MCF 10A (cell line): ENCODE measurements around the gene C1orf141. TPM values are rescaled to one million over a fixed set of nuclear protein-coding genes. Genes with fewer than 3 reads are reported as not detected.

Experiments used
- BruUV-seq: library from RNA; stranded (reverse); fragments of 400-500 nt; replicated peaks from 2 replicates; lab custom pipeline; 2021; lab: Mats Ljungman, UMichigan
- CTCF ChIA-PET: fragments of 300-600 bp; sonication (Branson Sonifier 250); formaldehyde crosslinking; extraction: SDS; loops from one replicate; lab custom pipeline; 2021; ENCODE audit warnings: antibody characterized with exemption, inconsistent platforms; lab: Yijun Ruan, JAX
- POLR2A ChIA-PET: fragments of 300-600, 350-650 bp; sonication (Branson Sonifier 250); formaldehyde crosslinking; extraction: SDS; loops from one replicate; lab custom pipeline; 2020; ENCODE audit warnings: antibody characterized with exemption, inconsistent platforms; lab: Yijun Ruan, JAX
- DNase-seq: peaks from one replicate; pipeline ENCODE4 v3.0.0-alpha.2; 2018; ENCODE audit not compliant: unreplicated experiment
- H3K27ac Mint-ChIP-seq: one replicate; pipeline ENCODE4 v1.8.0; 2022; ENCODE audit warnings: mild to moderate bottlenecking, low read depth, mixed read lengths; ENCODE audit not compliant: unreplicated experiment
- H3K27me3 Mint-ChIP-seq: one replicate; pipeline ENCODE4 v1.8.0; 2022; ENCODE audit warnings: mixed read lengths; ENCODE audit not compliant: insufficient read depth, unreplicated experiment
- H3K36me3 Mint-ChIP-seq: one replicate; pipeline ENCODE4 v1.8.0; 2022; ENCODE audit warnings: mild to moderate bottlenecking, moderate library complexity, mixed read lengths; ENCODE audit not compliant: insufficient read depth, unreplicated experiment
- H3K4me1 Mint-ChIP-seq: one replicate; pipeline ENCODE4 v1.8.0; 2022; ENCODE audit warnings: mixed read lengths; ENCODE audit not compliant: insufficient read depth, unreplicated experiment
- H3K4me3 Mint-ChIP-seq: one replicate; pipeline ENCODE4 v1.8.0; 2022; ENCODE audit warnings: mild to moderate bottlenecking, moderate library complexity, mixed read lengths; ENCODE audit not compliant: unreplicated experiment
- H3K9me3 Mint-ChIP-seq: one replicate; pipeline ENCODE4 v1.8.0; 2022; ENCODE audit warnings: mixed read lengths; ENCODE audit not compliant: unreplicated experiment
- CTCF ChIP-seq: fragments of 200-600 bp; IDR thresholded peaks from one replicate; pipeline ENCODE4 v1.8.0; 2022; ENCODE audit warnings: antibody characterized with exemption, mild to moderate bottlenecking; ENCODE audit not compliant: unreplicated experiment
- intact Hi-C: fragments of 100-400 bp; cut with micrococcal nuclease; formaldehyde crosslinking; loops from 2 replicates; pipeline ENCODE4 v1.14.1; 2022
- total RNA-seq: library from RNA; stranded (reverse); gene quantifications from 2 replicates; pipeline ENCODE4 v1.2.3, GENCODE V29; 2022

The C1orf141 gene
- total RNA-seq, 1 experiment from 2014 or later = not detected

- BruUV-seq = no TSS peak
- TF ChIP-seq CTCF = no peak
- ChIA-PET POLR2A (interaction anchor here (0.6 to 4.7 kb wide), 24 partner anchors 11 to 508 kb away, joined by 3 to 33 read pairs (median 4); partner anchors contain the start of genes C1orf141, DNAI4 and MIER1), CTCF (interaction anchor here (0.7 to 10.1 kb wide), 9 partner anchors 42 to 782 kb away, joined by 3 to 125 read pairs (median 5); no protein-coding TSS in a partner anchor)
- DNase-seq = no peak
- peak overlapping the region; percentile 93 for H3K4me3 Mint-ChIP-seq
- H3K9me3 Mint-ChIP-seq = no peaks in the 10 kb centered on the region
- intact Hi-C loops = loop anchor here (1.0 to 5.0 kb wide), 3 partner anchors 57 to 126 kb away; no protein-coding TSS in a partner anchor
- peak overlapping the region; percentile 87 for H3K27ac Mint-ChIP-seq
- peaks cover 34% of the 10 kb centered on the region for H3K36me3 Mint-ChIP-seq
- H3K27me3 Mint-ChIP-seq = no peaks in the 10 kb centered on the region
- H3K4me1 Mint-ChIP-seq = peaks cover 26% of the 10 kb centered on the region
Observed at GRCh38 chr1:67053535-67053784, 81.3 kb downstream of the C1orf141 start.

GRCh38 chr1:67052741-67053534 is 81.8 kb downstream of the C1orf141 start:
- intact Hi-C loops = loop anchor here (1.0 to 5.0 kb wide), 3 partner anchors 56 to 126 kb away; no protein-coding TSS in a partner anchor
- ChIA-PET POLR2A (interaction anchor here (0.6 to 4.7 kb wide), 27 partner anchors 9 to 304 kb away, joined by 3 to 33 read pairs (median 4); partner anchors contain the start of genes C1orf141, DNAI4 and MIER1), CTCF (interaction anchor here (0.7 to 10.1 kb wide), 9 partner anchors 43 to 781 kb away, joined by 3 to 125 read pairs (median 5); no protein-coding TSS in a partner anchor)
- Mint-ChIP-seq H3K36me3 (peaks cover 35% of the 10 kb centered on the region), H3K27ac (peak overlapping the region; percentile 87), H3K4me1 (peaks cover 20% of the 10 kb centered on the region), H3K4me3 (peak overlapping the region; percentile 93), H3K9me3 (no peaks in the 10 kb centered on the region), H3K27me3 (no peaks in the 10 kb centered on the region)
- BruUV-seq = TSS peak; percentile 30
- peak; percentile 84 for DNase-seq
- TF ChIP-seq CTCF = no peak

GRCh38 chr1:67051196-67051595 is 83.6 kb downstream of the C1orf141 start:
- no TSS peak for BruUV-seq
- Mint-ChIP-seq H3K27me3 (no peaks in the 10 kb centered on the region), H3K27ac (peak overlapping the region; percentile 87), H3K4me3 (no peak overlapping the region), H3K36me3 (peaks cover 35% of the 10 kb centered on the region), H3K4me1 (peaks cover 20% of the 10 kb centered on the region), H3K9me3 (no peaks in the 10 kb centered on the region)
- TF ChIP-seq CTCF = no peak
- CTCF ChIA-PET = interaction anchor here (0.6 to 10.1 kb wide), 5 partner anchors 50 to 98 kb away, joined by 3 to 125 read pairs (median 4); no protein-coding TSS in a partner anchor
- POLR2A ChIA-PET = interaction anchor here (0.7 to 4.7 kb wide), 9 partner anchors 9 to 164 kb away, joined by 3 to 33 read pairs (median 4); no protein-coding TSS in a partner anchor
- intact Hi-C loops = loop anchor here (5.0 kb wide), 1 partner anchor 124 kb away; no protein-coding TSS in a partner anchor
- no peak for DNase-seq
